HL-60 (cell line): Measurements from ENCODE around the gene FAF1.

Experiments used
- TF ChIP-seq, protein P1 (sequence below): IDR thresholded peaks from one replicate; pipeline ENCODE4 v1.5.1; 2011; ENCODE audit warnings: low read length, control low read depth, inconsistent platforms; ENCODE audit not compliant: insufficient read depth
- TF ChIP-seq, protein P2 (sequence below): IDR thresholded peaks from 2 replicates; pipeline ENCODE4 v1.6.1; 2012; ENCODE audit warnings: low read depth; ENCODE audit not compliant: insufficient replicate concordance

DNA sequence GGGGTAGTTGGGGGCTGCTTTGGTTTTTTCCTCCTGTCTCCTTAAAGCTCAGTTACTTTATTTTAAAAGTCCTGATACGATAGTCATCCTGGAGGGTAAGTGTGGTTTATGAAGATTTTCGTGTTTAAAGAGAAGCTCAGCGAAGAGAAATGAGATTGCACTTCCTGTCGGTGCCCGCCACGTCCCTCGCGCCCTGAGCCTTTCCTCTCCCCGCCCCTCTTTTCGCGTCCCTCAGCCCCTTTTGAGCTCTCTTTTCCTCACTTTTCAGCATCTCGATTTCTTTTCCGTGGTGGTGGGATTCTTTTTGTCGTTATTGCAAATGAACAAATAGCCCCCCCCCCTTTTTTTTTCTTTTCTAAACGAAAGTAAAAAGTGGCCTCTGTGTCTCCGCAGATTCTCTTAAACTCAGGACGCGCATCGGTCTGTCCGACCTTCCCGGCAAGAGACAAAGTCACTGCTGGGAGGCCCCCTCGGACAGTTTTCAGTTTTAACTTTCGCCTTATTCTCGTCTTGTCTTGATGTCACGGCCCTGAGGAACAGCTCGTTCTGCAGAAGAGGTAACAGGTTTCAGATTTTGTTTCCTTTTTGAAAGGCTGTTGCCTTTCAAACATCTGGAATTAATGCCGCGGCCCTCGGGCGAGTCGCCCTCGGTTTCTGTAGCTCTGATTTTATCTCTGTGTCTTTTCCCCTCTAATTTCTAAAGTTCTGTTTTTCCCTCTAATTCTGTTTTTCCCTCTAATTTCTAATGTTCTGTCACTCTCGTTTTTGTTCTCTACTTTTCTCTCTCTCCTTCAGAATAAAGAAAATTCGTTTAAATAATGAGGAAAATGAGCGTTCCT is 535.8 kb downstream of the FAF1 start:
- TF ChIP-seq, protein P1, sequence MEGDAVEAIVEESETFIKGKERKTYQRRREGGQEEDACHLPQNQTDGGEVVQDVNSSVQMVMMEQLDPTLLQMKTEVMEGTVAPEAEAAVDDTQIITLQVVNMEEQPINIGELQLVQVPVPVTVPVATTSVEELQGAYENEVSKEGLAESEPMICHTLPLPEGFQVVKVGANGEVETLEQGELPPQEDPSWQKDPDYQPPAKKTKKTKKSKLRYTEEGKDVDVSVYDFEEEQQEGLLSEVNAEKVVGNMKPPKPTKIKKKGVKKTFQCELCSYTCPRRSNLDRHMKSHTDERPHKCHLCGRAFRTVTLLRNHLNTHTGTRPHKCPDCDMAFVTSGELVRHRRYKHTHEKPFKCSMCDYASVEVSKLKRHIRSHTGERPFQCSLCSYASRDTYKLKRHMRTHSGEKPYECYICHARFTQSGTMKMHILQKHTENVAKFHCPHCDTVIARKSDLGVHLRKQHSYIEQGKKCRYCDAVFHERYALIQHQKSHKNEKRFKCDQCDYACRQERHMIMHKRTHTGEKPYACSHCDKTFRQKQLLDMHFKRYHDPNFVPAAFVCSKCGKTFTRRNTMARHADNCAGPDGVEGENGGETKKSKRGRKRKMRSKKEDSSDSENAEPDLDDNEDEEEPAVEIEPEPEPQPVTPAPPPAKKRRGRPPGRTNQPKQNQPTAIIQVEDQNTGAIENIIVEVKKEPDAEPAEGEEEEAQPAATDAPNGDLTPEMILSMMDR, result no peak
- TF ChIP-seq, protein P2, sequence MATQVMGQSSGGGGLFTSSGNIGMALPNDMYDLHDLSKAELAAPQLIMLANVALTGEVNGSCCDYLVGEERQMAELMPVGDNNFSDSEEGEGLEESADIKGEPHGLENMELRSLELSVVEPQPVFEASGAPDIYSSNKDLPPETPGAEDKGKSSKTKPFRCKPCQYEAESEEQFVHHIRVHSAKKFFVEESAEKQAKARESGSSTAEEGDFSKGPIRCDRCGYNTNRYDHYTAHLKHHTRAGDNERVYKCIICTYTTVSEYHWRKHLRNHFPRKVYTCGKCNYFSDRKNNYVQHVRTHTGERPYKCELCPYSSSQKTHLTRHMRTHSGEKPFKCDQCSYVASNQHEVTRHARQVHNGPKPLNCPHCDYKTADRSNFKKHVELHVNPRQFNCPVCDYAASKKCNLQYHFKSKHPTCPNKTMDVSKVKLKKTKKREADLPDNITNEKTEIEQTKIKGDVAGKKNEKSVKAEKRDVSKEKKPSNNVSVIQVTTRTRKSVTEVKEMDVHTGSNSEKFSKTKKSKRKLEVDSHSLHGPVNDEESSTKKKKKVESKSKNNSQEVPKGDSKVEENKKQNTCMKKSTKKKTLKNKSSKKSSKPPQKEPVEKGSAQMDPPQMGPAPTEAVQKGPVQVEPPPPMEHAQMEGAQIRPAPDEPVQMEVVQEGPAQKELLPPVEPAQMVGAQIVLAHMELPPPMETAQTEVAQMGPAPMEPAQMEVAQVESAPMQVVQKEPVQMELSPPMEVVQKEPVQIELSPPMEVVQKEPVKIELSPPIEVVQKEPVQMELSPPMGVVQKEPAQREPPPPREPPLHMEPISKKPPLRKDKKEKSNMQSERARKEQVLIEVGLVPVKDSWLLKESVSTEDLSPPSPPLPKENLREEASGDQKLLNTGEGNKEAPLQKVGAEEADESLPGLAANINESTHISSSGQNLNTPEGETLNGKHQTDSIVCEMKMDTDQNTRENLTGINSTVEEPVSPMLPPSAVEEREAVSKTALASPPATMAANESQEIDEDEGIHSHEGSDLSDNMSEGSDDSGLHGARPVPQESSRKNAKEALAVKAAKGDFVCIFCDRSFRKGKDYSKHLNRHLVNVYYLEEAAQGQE, result no peak
